Heart left ventricle (tissue), 13 donors: ENCODE results near the gene SHE.

Source experiments
- CTCF ChIP-seq, 12 donors: fragments of 200-600 bp; sonication (generic) in 4 of 12; IDR thresholded peaks; one replicate each; pipeline versions ENCODE4 v1.5.0 to v1.8.0; 2018 to 2022; ENCODE audit warnings: antibody characterized with exemption in 12 of 12, mild to moderate bottlenecking in 5 of 12
- POLR2A ChIP-seq, 2 donors: fragments of 450-650 bp; IDR thresholded peaks; one replicate each; pipeline ENCODE4 v1.6.1; 2017; ENCODE audit warnings: antibody characterized with exemption in 2 of 2, mild to moderate bottlenecking in 2 of 2, moderate library complexity in 2 of 2
- donor health status: ischemic (EF 13 %, LVEDD 7.1; RV severe dilation, severe dysfunction).
- donor health status: DM: no; HTN: yes; CAD: no.
- donor health status: DM: no; HTN: no; CAD: no.
- donor health status: ischemic (EF 25% LVEDD 6.9; RV normal size, moderate dysfunction).
- donor health status: ischemic (EF 25% LVEDD 5.7; RV mildly dilated, moderate dysfunction).
- donor health status: ischemic (EF 35%, LVEDD 5.7; RV mildly dilated, moderate dysfunction).
- donor health status: nonischemic (EF 11% LVEDD 7.7; RV severe dilation, severe dysfunction).
- donor health status: DM: yes; HTN: yes; CAD: no.
- donor health status: PGD.
- donor health status: ischemic (EF 29% LVEDD 5.4; RV normal size, mild dysfunction).
- donor health status: nonischemic (EF 23%, LVEDD 6.1; RV moderate dilation, normal function).

DNA sequence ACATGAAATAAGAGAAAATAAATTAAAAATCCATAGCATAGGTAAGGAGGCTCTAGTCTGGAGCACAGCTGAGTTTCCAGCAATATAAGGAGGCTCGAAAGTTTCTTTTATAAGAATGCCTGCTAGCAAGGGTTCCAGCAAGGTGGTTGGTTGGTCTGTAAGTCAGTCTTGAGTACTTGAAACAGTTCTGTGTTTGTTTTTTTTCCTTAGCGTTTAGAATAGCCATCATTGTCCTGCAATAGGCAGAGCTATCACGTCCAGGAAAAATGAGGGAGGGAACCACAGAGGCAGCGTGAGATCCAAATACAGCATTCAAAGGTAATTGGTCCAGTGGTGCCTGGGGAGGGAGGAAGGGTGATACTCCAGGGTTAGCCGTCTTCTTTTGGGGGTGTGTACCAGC is 47.9 kb upstream of the SHE start:
- no peak for TF ChIP-seq CTCF (IDR thresholded peaks at IDR 0.05)
- TF ChIP-seq POLR2A (IDR thresholded peaks at IDR 0.05) = no peak
